Hepatocyte (in vitro differentiated cells): Measurements from ENCODE around the gene FOXP4. TPM values are rescaled to one million over a fixed set of nuclear protein-coding genes. Genes with fewer than 3 reads are reported as not detected.

Source experiments
- DNase-seq: peaks from one replicate; pipeline ENCODE4 v3.0.0-alpha.2; 2016; ENCODE audit warnings: low spot score
- H2AFZ ChIP-seq: fragments of 200-600 bp; sonication (generic); 2 replicates; pipeline ENCODE4 v1.6.0; 2016; ENCODE audit warnings: antibody characterized with exemption, mild to moderate bottlenecking
- H3K27ac ChIP-seq: fragments of 200-600 bp; sonication (generic); 2 replicates; pipeline ENCODE4 v1.5.1; 2016; ENCODE audit warnings: mild to moderate bottlenecking
- H3K27me3 ChIP-seq: fragments of 200-600 bp; sonication (generic); 2 replicates; pipeline ENCODE4 v1.6.1; 2016
- H3K36me3 ChIP-seq: fragments of 200-600 bp; sonication (generic); replicated peaks from 2 replicates; pipeline ENCODE4 v1.5.1; 2016; ENCODE audit warnings: low read depth; ENCODE audit not compliant: insufficient read depth
- H3K4me1 ChIP-seq: fragments of 200-600 bp; sonication (generic); 2 replicates; pipeline ENCODE4 v1.5.1; 2016; ENCODE audit warnings: mild to moderate bottlenecking, moderate library complexity; ENCODE audit not compliant: insufficient read depth
- H3K4me2 ChIP-seq: fragments of 200-600 bp; sonication (generic); 2 replicates; pipeline ENCODE4 v1.6.0; 2016
- H3K4me3 ChIP-seq: fragments of 200-600 bp; sonication (generic); 2 replicates; pipeline ENCODE4 v1.5.1; 2016; ENCODE audit warnings: mild to moderate bottlenecking
- H3K79me2 ChIP-seq: fragments of 200-600 bp; sonication (generic); 2 replicates; pipeline ENCODE4 v1.6.0; 2017; ENCODE audit warnings: mild to moderate bottlenecking
- H3K9me2 ChIP-seq: fragments of 200-600 bp; sonication (generic); replicated peaks from 2 replicates; pipeline ENCODE4 v1.6.0; 2017; ENCODE audit warnings: mild to moderate bottlenecking; ENCODE audit not compliant: insufficient read depth
- H3K9me3 ChIP-seq: fragments of 200-600 bp; sonication (generic); 2 replicates; pipeline ENCODE4 v1.5.1; 2016; ENCODE audit warnings: low read depth, mild to moderate bottlenecking
- H4K20me1 ChIP-seq: fragments of 200-600 bp; sonication (generic); 2 replicates; pipeline ENCODE4 v1.6.0; 2016; ENCODE audit warnings: mild to moderate bottlenecking; ENCODE audit not compliant: insufficient read depth, poor library complexity, severe bottlenecking
- EZH2 ChIP-seq: fragments of 200-600 bp; sonication (generic); IDR thresholded peaks from 2 replicates; pipeline ENCODE4 v1.6.1; 2016; ENCODE audit warnings: antibody characterized with exemption, mild to moderate bottlenecking, borderline replicate concordance
- EZH2phosphoT487 ChIP-seq: fragments of 200-600 bp; sonication (generic); IDR thresholded peaks from one replicate; pipeline ENCODE4 v1.6.1; 2018; ENCODE audit warnings: antibody characterized with exemption, mild to moderate bottlenecking, low read depth, moderate library complexity; ENCODE audit not compliant: unreplicated experiment, severe bottlenecking
- WGBS: methylation state at CpG from one replicate; pipeline ENCODE4 v1.1.6; 2016; ENCODE audit warnings: low lambda C conversion rate; ENCODE audit errors: missing lambda C conversion rate; 5-methylcytosine and 5-hydroxymethylcytosine counted together
- polyA plus RNA-seq: library from polyadenylated mRNA; unstranded; fragments of >200 nt; fragmentation: Nextera tagmentation; extraction: Ambion mirVana; gene quantifications from 2 replicates; pipeline ENCODE4 v1.2.1, GENCODE V29; 2016
- total RNA-seq: library from RNA; depleted of rRNA; stranded (reverse); fragments of >200 nt; gene quantifications from 2 replicates; pipeline ENCODE4 v1.2.3, GENCODE V29; 2014
- TF ChIP-seq, protein P1 (sequence below): fragments of 200-600 bp; sonication (generic); IDR thresholded peaks from 2 replicates; pipeline ENCODE4 v1.5.1; 2016; ENCODE audit warnings: antibody characterized with exemption, mild to moderate bottlenecking; ENCODE audit not compliant: poor library complexity

Gene FOXP4
- total and polyA plus RNA-seq, 2 experiments from 2014 or later = 24.3 to 87.8 TPM

DNA sequence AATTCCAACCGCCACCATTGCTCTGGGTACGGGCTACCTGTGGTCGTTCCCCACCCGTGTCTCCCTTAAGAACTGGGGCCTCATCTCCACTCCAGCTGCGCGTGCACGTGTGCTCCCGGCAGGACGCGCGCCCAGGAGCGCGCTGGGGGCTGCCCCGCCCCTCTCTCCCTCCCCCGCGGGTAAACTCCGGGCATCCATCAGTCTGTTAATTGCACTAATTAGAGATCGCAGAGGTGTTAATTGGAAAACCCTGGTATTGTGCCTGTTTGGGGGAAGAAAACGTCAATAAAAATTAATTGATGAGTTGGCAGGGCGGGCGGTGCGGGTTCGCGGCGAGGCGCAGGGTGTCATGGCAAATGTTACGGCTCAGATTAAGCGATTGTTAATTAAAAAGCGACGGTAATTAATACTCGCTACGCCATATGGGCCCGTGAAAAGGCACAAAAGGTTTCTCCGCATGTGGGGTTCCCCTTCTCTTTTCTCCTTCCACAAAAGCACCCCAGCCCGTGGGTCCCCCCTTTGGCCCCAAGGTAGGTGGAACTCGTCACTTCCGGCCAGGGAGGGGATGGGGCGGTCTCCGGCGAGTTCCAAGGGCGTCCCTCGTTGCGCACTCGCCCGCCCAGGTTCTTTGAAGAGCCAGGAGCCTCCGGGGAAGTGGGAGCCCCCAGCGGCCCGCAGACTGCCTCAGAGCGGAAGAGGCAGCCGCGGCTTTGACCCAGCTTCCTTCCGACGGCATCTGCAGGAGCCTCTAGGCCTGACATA lies 14.4 kb downstream of the FOXP4 start:
- H3K4me3 ChIP-seq = no peak overlapping the region
- H3K9me3 ChIP-seq = no peaks in the 10 kb centered on the region
- H2AFZ ChIP-seq = no peak overlapping the region
- H3K36me3 ChIP-seq = no peaks in the 10 kb centered on the region
- H3K4me1 ChIP-seq = peaks cover 49% of the 10 kb centered on the region
- H3K27me3 ChIP-seq = no peaks in the 10 kb centered on the region
- no peak for DNase-seq
- no peak for TF ChIP-seq EZH2phosphoT487
- TF ChIP-seq EZH2 = no peak
- TF ChIP-seq, protein P1, sequence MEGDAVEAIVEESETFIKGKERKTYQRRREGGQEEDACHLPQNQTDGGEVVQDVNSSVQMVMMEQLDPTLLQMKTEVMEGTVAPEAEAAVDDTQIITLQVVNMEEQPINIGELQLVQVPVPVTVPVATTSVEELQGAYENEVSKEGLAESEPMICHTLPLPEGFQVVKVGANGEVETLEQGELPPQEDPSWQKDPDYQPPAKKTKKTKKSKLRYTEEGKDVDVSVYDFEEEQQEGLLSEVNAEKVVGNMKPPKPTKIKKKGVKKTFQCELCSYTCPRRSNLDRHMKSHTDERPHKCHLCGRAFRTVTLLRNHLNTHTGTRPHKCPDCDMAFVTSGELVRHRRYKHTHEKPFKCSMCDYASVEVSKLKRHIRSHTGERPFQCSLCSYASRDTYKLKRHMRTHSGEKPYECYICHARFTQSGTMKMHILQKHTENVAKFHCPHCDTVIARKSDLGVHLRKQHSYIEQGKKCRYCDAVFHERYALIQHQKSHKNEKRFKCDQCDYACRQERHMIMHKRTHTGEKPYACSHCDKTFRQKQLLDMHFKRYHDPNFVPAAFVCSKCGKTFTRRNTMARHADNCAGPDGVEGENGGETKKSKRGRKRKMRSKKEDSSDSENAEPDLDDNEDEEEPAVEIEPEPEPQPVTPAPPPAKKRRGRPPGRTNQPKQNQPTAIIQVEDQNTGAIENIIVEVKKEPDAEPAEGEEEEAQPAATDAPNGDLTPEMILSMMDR = no peak
- H3K9me2 ChIP-seq = no peaks in the 10 kb centered on the region
- 50% methylated on average over 52 of the region's 53 CpGs for WGBS
- peaks cover 99% of the 10 kb centered on the region for H3K79me2 ChIP-seq
- peaks cover 92% of the 10 kb centered on the region for H4K20me1 ChIP-seq
- no peak overlapping the region for H3K27ac ChIP-seq
- peak overlapping the region; percentile 68 for H3K4me2 ChIP-seq

DNA sequence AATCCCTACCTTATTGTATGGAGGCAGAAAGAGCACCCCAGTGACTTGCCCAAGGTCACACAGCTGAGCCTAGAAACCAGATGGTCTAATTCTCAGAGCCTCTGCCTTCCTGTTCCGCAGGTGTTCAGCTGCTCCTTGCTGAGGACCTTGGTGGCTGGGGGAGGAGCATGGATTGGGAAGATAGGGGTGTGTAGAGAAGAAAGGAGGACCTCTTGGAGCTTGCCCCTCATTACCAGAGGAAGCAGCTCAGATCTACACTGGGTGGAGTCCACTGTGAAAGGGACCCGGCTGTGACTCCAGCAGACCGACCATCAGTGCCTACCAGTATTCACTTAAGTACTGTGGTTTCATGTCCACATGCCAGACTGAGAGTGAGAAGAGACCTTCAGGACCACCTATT lies 15.2 kb downstream of the FOXP4 start:
- WGBS = 83% methylated on average over 3 of the region's 3 CpGs
- H4K20me1 ChIP-seq = peaks cover 85% of the 10 kb centered on the region
- no peaks in the 10 kb centered on the region for H3K27me3 ChIP-seq
- no peaks in the 10 kb centered on the region for H3K9me3 ChIP-seq
- peak overlapping the region; percentile 68 for H3K4me2 ChIP-seq
- TF ChIP-seq EZH2phosphoT487 = no peak
- TF ChIP-seq EZH2 = no peak
- TF ChIP-seq, protein P1 = no peak
- peaks cover 49% of the 10 kb centered on the region for H3K4me1 ChIP-seq
- H3K36me3 ChIP-seq = no peaks in the 10 kb centered on the region
- no peak for DNase-seq
- H2AFZ ChIP-seq = no peak overlapping the region
- peaks cover 99% of the 10 kb centered on the region for H3K79me2 ChIP-seq
- H3K9me2 ChIP-seq = no peaks in the 10 kb centered on the region
- no peak overlapping the region for H3K27ac ChIP-seq
- H3K4me3 ChIP-seq = no peak overlapping the region

DNA sequence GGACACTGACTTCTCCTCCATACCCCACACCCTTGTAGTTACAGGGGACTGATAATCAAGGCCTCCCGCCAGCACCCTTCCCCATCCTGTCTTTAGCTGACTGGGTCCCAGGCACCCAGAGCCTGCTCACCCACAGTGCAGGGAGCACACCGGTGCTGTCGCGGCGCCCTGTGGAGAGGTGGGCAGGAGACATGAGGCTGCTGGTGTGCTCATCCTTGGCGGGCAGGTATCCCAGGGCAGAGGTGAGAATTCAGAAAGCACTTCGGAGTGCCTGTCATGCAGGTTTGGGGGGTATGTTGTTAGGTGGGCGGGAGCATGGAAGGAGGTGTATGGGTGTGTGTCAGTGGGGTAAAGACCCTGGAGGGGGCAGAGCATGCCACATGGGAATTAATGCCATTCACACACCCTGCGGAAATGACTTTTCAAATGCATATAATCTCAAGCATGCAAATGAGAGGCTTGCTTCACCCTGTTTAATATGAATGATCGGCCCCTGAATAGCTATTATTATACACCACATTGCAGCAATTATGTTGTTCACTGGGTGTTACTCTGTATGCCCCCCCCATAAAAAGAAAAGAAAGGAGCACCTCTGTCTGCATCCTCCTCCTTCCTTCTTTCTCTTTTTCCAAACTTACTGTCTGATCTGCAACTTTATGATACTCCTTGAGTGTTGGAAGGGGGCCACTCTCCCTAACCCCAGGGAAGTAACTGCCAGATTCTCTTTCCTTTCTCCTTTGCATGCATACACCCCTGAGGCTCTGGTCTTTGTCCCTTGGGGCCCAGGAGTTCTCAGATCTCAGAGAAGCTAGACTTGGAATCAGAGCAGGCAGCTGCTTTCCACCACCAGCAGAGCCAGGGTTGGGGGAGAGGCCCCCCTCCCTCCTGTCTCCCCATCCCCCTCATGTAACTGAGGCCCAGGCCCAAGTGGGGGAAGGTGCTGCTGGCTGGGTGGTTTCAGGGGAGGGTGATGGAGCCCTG lies 16.0 kb downstream of the FOXP4 start:
- H3K36me3 ChIP-seq = no peaks in the 10 kb centered on the region
- DNase-seq = no peak
- TF ChIP-seq EZH2 (no peak), EZH2phosphoT487 (no peak)
- TF ChIP-seq, protein P1 = no peak
- H3K9me2 ChIP-seq = no peaks in the 10 kb centered on the region
- H3K27ac ChIP-seq = no peak overlapping the region
- peaks cover 84% of the 10 kb centered on the region for H4K20me1 ChIP-seq
- no peak overlapping the region for H3K4me2 ChIP-seq
- peaks cover 54% of the 10 kb centered on the region for H3K4me1 ChIP-seq
- no peaks in the 10 kb centered on the region for H3K27me3 ChIP-seq
- H3K4me3 ChIP-seq = no peak overlapping the region
- no peaks in the 10 kb centered on the region for H3K9me3 ChIP-seq
- no peak overlapping the region for H2AFZ ChIP-seq
- WGBS = 87% methylated on average over 10 of the region's 10 CpGs
- H3K79me2 ChIP-seq = peaks cover 99% of the 10 kb centered on the region
